WI38 (cell line): ENCODE data around the gene APLP1.

Experiments
- H3K4me3 ChIP-seq: 2 replicates; pipeline ENCODE4 v1.5.1; 2011; ENCODE audit warnings: low read depth, mild to moderate bottlenecking, control low read depth, low read length
- TF ChIP-seq, protein P1 (sequence below): IDR thresholded peaks from 2 replicates; pipeline ENCODE4 v1.5.1; 2012; ENCODE audit warnings: low read depth, mild to moderate bottlenecking, control low read depth, low read length

APLP1 gene

GRCh38 chr19:35841961-35842595 is 26.3 kb upstream of the APLP1 start:
- no peak overlapping the region for H3K4me3 ChIP-seq
- TF ChIP-seq, protein P1, sequence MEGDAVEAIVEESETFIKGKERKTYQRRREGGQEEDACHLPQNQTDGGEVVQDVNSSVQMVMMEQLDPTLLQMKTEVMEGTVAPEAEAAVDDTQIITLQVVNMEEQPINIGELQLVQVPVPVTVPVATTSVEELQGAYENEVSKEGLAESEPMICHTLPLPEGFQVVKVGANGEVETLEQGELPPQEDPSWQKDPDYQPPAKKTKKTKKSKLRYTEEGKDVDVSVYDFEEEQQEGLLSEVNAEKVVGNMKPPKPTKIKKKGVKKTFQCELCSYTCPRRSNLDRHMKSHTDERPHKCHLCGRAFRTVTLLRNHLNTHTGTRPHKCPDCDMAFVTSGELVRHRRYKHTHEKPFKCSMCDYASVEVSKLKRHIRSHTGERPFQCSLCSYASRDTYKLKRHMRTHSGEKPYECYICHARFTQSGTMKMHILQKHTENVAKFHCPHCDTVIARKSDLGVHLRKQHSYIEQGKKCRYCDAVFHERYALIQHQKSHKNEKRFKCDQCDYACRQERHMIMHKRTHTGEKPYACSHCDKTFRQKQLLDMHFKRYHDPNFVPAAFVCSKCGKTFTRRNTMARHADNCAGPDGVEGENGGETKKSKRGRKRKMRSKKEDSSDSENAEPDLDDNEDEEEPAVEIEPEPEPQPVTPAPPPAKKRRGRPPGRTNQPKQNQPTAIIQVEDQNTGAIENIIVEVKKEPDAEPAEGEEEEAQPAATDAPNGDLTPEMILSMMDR: no peak

- no peak overlapping the region for H3K4me3 ChIP-seq
- TF ChIP-seq, protein P1: no peak
These were observed 25.6 kb upstream of the APLP1 start for GRCh38 chr19:35842666-35843272.

DNA sequence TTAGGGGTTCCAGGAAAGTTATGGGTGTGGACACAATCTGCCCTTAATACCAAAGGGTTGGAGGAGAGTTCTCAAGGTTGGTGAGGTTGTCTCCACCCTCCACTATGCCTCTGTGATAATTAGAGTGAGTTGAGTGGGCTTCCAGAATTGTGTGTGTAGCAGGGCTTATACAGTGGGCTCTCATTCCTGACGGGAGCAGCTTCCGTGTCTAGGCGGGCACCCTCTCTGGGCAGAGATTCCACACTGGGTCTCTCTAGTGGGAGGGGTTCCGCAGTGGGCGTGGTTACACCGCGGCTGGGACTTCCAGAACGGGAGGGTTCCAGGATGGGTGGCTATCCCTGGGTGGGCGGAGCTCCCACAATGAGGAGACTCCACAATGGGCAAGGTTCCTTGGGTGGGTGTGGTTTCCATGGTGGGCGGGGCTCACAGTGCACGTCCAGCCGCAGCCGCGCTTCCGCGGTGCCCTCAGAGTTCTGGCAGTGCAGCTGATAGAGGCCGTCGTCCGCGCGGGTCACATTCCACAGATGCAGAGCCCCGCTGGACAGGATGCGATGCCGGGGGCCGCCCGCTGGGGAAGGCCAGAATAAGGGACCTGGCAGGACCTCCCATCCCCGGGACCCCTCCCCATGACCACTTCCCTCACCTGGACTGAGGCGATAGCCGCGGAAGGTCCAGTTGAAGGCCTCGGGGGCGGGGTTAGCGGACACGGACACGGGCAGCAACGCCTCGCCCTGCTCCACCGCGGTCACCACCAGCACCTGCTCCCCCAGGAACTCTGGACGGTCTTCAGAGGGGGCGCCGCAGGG is 24.5 kb upstream of the APLP1 start:
- H3K4me3 ChIP-seq: no peak overlapping the region
- TF ChIP-seq, protein P1: no peak

GRCh38 chr19:35844482-35845214 is 23.7 kb upstream of the APLP1 start:
- TF ChIP-seq, protein P1: no peak
- no peak overlapping the region for H3K4me3 ChIP-seq

- no peak overlapping the region for H3K4me3 ChIP-seq
- TF ChIP-seq, protein P1: no peak
These were observed 22.9 kb upstream of the APLP1 start for GRCh38 chr19:35845215-35846037.

DNA sequence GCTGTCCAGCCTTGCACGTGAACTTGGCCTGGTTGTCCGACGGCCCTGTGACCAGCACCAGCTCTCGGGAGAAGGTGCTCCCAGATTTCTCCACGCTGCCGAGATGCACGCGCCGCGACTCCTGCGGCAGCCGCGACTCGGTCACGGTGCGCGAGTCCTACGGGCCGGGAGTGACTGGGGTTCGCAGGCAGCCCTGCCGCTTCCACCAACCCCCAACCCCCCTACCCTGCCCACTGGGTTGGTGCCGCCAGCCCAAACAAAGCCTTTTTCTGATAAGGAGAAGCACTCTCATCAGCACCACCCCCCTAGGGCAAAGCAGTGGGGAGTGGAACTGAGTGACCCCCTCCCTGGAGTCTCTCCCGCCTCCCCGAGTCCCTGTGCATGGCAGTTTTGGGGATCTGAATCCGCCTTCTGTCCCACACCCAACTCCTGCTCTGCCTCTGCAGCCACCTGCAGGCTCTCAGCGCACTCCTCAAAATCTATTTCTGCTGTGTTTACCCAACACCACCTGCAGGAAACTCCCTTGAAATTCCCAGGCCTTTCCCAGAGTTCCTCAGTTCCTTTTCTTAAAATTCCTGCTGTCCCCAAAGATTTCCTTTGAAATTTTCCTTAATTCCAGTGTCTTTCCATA is 22.2 kb upstream of the APLP1 start:
- TF ChIP-seq, protein P1: no peak
- no peak overlapping the region for H3K4me3 ChIP-seq
